ENCODE measurements around the gene TBC1D14. TPM values are rescaled to one million over a fixed set of nuclear protein-coding genes. Genes with fewer than 3 reads are reported as not detected.

Gene TBC1D14
- polyA plus RNA-seq, 1 of the 3 experiments (the other 2 are of a cell fraction), result 39.5 TPM

- Histone ChIP-seq H3K79me2 (ENCODE audit: insufficient read depth) (peaks cover 67% of the 10 kb centered on the region), H3K36me3 (replicated peaks in 1 of 2; ENCODE audit: control insufficient read depth in 1 of 2, insufficient read depth in 2 of 2, low read length in 1 of 2) (peaks cover 4 to 5% of the 10 kb centered on the region in 2 experiments), H3K27me3 (ENCODE audit: insufficient read depth) (no peaks in the 10 kb centered on the region), H3K9me3 (no peaks in the 10 kb centered on the region), H3K27ac (ENCODE audit: low read depth in 2 of 2, low read length in 1 of 2) (peak overlapping the region in 1 of 2 experiments; percentile 73; a peak in 1 of 4 replicates), H3K9ac (no peak overlapping the region), H3K4me3 (ENCODE audit: low read depth in 2 of 2, low read length in 1 of 2) (no peak overlapping the region), H4K20me1 (ENCODE audit: insufficient read depth) (peaks cover 20% of the 10 kb centered on the region), H3F3A (replicated peaks; ENCODE audit: insufficient read depth) (peaks cover 11% of the 10 kb centered on the region), H3K4me2 (peak overlapping the region; percentile 79; the same call in 1 of the 2 replicates), H3K9me2 (no peaks in the 10 kb centered on the region), H2AFZ (ENCODE audit: low read depth) (no peak overlapping the region), H3K4me1 (ENCODE audit: control insufficient read depth in 1 of 2, insufficient read depth in 2 of 2, low read depth in 1 of 2, low read length in 1 of 2) (peaks cover 18 to 58% of the 10 kb centered on the region in 2 experiments)
- DNase-seq, result no peak
- ChIA-PET POLR2A (interaction anchor here (0.7 kb wide), 1 partner anchor 26 kb away, joined by 3 read pairs; no protein-coding TSS in a partner anchor), CTCF (interaction anchor here (0.6 to 1.0 kb wide), 3 partner anchors 33 to 253 kb away, joined by 3 to 4 read pairs (median 3); no protein-coding TSS in a partner anchor)
- TF ChIP-seq, protein P1, sequence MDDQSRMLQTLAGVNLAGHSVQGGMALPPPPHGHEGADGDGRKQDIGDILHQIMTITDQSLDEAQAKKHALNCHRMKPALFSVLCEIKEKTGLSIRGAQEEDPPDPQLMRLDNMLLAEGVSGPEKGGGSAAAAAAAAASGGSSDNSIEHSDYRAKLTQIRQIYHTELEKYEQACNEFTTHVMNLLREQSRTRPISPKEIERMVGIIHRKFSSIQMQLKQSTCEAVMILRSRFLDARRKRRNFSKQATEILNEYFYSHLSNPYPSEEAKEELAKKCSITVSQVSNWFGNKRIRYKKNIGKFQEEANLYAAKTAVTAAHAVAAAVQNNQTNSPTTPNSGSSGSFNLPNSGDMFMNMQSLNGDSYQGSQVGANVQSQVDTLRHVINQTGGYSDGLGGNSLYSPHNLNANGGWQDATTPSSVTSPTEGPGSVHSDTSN (IDR thresholded peaks at IDR 0.05), result no peak
- no peak for TF ChIP-seq USF1 (IDR thresholded peaks at IDR 0.05; ENCODE audit: borderline replicate concordance, low read depth)
- TF ChIP-seq, protein P2, sequence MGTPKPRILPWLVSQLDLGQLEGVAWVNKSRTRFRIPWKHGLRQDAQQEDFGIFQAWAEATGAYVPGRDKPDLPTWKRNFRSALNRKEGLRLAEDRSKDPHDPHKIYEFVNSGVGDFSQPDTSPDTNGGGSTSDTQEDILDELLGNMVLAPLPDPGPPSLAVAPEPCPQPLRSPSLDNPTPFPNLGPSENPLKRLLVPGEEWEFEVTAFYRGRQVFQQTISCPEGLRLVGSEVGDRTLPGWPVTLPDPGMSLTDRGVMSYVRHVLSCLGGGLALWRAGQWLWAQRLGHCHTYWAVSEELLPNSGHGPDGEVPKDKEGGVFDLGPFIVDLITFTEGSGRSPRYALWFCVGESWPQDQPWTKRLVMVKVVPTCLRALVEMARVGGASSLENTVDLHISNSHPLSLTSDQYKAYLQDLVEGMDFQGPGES (IDR thresholded peaks at IDR 0.05; ENCODE audit: low read depth, low read length), result no peak
- no peak for TF ChIP-seq CHD2 (IDR thresholded peaks at IDR 0.05; ENCODE audit: low read length, partially characterized antibody)
- no peak for TF ChIP-seq GATA2 (CRISPR knock-in tag; IDR thresholded peaks at IDR 0.05)
- TF ChIP-seq RFX5 (IDR thresholded peaks at IDR 0.05; ENCODE audit: low read length), result no peak
- no peak for TF ChIP-seq JUND (IDR thresholded peaks at IDR 0.05)
- no peak for TF ChIP-seq MAX (IDR thresholded peaks at IDR 0.05; ENCODE audit: low read depth)
- TF ChIP-seq GABPA (IDR thresholded peaks at IDR 0.05; ENCODE audit: low read depth), result no peak
- no peak for TF ChIP-seq MXI1 (IDR thresholded peaks at IDR 0.05; ENCODE audit: low read depth, low read length)
- no peak for TF ChIP-seq FOXJ3 (CRISPR knock-in tag; IDR thresholded peaks at IDR 0.05)
- no peak for TF ChIP-seq TAF1 (IDR thresholded peaks at IDR 0.05; ENCODE audit: borderline replicate concordance, low read depth, low read length)
- TF ChIP-seq, protein P3, sequence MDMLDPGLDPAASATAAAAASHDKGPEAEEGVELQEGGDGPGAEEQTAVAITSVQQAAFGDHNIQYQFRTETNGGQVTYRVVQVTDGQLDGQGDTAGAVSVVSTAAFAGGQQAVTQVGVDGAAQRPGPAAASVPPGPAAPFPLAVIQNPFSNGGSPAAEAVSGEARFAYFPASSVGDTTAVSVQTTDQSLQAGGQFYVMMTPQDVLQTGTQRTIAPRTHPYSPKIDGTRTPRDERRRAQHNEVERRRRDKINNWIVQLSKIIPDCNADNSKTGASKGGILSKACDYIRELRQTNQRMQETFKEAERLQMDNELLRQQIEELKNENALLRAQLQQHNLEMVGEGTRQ (IDR thresholded peaks at IDR 0.05; ENCODE audit: borderline replicate concordance, low read depth, low read length), result no peak
- no peak for TF ChIP-seq TCF12 (IDR thresholded peaks at IDR 0.05)
- no peak for TF ChIP-seq YY1 (IDR thresholded peaks at IDR 0.05; ENCODE audit: low read depth)
- no peak for TF ChIP-seq RCOR1 (IDR thresholded peaks at IDR 0.05; ENCODE audit: low read length)
- TF ChIP-seq EZH2phosphoT487 (IDR thresholded peaks at IDR 0.05; ENCODE audit: borderline replicate concordance, low read depth), result no peak
- TF ChIP-seq MEF2A (IDR thresholded peaks at IDR 0.05; ENCODE audit: borderline replicate concordance, low read depth), result no peak
- 87% methylated on average over 6 of the region's 6 CpGs for WGBS (ENCODE audit: low lambda C conversion rate)
These were observed 81.0 kb downstream of the TBC1D14 start for GRCh38 chr4:6990661-6991060.
